Stimulated activated CD4-positive, alpha-beta T cell treated with anti-CD3 and anti-CD28 coated beads, Interleukin-15, amount 100 ng/mL, for 48 hours (primary cell): ENCODE data around the gene SLC46A3.
"Not testable (repeated sequence)": the region's sequence is repeated elsewhere in the genome, so short reads cannot be mapped to it uniquely, and the experiment has no call there.

Source experiments
- DNase-seq, 2 donors: peaks; one replicate each; pipeline ENCODE4 v3.0.0-alpha.2; 2020; ENCODE audit warnings: low read depth in 2 of 2

Gene SLC46A3

GRCh38 chr13:28730762-28731161, 12.0 kb upstream of the SLC46A3 start:
- DNase-seq, result no peak

- DNase-seq, result no peak
Observed at GRCh38 chr13:28729541-28729940, 10.8 kb upstream of the SLC46A3 start.

- DNase-seq, result no peak
Observed at GRCh38 chr13:28728642-28729041, 9.9 kb upstream of the SLC46A3 start.

DNA sequence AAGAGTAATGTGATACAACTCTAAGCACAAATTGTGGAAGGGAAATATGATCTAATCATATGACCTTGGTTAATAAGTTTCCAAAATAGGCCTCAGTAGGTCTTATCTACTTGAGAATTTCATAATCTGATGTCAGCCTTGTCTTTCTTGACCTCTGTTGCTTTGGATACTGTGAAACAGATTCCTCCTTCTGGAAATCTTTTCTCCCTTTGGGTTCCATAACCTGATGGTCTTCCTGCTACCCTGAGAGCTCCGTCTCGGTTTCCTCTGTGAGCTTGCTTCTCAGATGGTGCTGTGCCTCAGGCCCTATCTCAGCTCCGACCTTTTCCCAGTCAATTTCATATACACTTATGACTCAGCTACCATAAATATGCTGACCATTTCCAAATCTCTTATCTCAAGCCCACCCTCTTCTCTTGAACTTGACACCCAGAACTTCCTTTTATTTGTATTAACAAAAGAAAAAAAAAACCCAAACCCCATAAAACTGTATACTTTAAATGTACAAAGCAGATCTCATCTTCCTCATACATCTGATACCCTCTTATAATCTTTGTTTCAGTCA, 6.4 kb upstream of the SLC46A3 start:
- no peak for DNase-seq

GRCh38 chr13:28723806-28724205, 5.0 kb upstream of the SLC46A3 start:
- no peak for DNase-seq

DNA sequence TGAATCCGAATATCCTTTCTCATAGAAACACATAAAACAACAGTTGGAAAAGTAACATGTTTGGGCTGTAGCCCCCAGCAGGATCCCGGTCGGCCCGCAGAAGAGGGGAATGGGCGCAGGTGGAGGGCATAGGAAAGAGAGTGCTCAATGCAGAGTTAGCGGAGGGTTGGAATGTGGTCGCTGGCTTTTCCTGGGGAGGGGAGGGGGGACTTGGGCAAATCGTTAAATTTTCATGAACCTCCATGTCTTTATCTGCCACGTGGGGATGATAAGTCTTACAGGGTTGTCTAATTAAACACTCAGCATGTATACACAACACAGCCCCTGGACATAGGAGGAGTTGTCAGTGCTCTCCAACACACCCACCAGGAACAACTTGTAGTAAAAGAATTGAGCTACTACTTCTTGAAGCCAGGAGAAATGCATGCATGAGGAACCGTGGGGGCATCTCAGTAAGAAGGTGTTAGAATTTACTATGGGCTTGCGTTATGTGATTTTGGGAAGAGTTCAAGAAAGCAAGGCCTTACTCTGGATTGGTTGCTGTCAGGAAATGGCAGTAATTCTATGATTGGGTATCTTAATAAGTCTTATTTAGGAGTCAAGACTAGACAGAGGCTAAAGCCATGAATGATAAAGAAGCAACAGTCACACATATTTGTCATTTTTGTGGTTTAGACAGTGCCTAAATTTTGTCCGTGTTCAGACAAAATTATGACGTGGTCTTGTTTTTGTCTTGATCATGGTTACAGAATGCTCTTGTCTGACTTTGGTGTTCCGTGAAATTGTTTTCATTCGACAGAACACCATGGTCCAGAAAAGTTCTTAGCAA, 671 bp upstream of the SLC46A3 start:
- DNase-seq, result no peak

DNA sequence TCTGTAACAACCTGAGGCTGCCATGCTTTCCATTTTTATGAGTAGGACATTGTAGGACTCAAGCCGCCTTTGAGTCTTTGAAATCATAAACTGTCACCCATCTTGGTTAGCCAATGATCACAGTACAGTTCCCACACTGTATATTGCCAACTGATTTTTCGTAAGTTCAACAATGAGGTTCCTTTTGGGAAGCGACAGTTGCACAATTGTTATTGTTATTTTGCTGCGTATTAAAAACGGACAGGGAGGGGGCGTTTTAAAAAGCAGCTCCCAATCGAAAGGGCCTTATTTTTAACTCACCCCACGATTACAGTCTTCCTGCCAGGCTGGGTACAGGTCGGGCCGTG, 601 bp downstream of the SLC46A3 start:
- DNase-seq, result no peak

- DNase-seq, result no peak
Observed at GRCh38 chr13:28717170-28717569, 1.6 kb downstream of the SLC46A3 start.

GRCh38 chr13:28716511-28716910, 2.3 kb downstream of the SLC46A3 start:
- no peak for DNase-seq

DNA sequence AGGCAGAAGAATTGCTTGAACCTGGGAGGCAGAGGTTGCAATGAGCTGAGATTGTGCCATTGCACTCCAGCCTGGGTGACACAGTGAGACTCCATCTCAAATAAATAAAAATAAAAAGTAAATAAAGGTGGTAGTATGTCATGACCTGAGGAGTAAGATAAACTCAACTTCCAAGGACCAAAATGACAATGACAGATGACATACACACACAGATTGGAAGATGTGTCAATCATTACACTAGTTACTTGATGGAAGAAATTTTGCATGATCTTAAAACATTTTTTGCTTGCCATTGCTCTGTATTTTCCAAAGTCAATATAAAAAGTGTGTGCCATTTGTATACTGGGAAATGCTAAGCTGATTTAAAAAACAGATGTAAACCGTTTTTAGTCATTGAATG, 4.1 kb downstream of the SLC46A3 start:
- no peak for DNase-seq

GRCh38 chr13:28710161-28710560, 8.6 kb downstream of the SLC46A3 start:
- no peak for DNase-seq

DNA sequence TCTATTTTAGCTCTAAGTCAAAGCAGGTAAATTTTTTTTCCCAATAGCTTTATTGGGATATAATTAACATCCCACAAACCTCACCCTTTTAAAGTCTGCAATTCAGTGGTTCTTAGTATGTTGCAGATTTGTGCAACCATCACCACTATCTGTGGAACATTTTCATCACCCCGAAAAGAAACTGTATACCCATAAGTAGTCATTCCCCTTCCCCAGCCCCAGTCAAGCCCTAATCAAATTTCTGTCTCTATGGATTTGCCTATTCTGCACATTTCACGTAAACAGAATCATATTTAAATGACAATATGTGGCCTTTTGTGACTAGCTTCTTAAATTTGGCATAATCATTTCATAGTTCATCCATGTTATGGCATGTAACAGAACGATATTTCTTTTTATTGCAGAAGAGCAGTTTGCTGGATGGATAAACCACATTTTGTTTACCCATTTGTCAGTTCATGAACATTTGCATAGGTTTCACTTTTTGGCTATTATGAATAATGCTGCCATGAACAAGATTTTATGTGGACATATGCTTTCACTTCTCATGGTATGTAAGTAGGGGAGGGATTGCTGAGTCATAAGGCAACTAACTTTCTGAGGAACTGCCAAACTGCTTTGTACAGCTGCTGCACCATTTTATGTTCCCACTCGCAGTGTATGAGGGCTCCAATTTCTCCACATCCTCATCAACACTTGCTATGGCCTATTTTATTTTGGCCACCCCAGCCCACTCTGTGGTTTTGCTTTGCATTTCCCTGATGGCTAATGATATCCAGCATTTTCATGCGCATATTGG, 10.9 kb downstream of the SLC46A3 start:
- DNase-seq, result no peak

DNA sequence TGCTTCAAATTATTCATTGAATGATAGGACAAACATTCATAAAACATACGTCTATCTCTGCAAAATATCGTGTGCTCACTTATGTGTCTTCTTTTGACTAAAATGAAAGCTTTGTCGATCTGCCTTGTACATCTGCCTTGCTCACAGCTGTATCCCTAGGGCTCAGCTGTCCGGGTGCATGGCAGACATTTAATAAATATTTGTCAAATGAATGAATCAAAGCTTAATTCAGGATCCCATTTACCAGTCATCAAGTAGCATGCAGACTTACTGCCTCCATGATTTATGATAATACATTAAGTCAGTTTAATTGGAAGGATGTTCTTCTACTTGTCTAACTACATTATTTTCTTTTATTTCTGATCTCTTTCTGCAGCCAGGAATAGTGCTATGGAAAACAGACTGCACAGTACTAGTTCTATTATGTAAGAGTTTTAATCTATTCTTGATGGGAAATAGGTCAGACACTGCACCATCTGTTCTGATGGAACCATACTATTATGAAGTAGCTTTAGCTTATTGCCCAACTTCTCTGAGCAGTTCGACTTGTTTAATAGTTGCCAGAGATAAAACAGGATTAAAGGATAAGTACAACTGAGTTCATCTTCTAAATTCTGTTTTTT, 13.2 kb downstream of the SLC46A3 start:
- no peak for DNase-seq

GRCh38 chr13:28704919-28705318, 13.9 kb downstream of the SLC46A3 start:
- no peak for DNase-seq

- no peak for DNase-seq
Observed at GRCh38 chr13:28704282-28704681, 14.5 kb downstream of the SLC46A3 start.

GRCh38 chr13:28699246-28699645, 19.5 kb downstream of the SLC46A3 start:
- DNase-seq, result no peak

DNA sequence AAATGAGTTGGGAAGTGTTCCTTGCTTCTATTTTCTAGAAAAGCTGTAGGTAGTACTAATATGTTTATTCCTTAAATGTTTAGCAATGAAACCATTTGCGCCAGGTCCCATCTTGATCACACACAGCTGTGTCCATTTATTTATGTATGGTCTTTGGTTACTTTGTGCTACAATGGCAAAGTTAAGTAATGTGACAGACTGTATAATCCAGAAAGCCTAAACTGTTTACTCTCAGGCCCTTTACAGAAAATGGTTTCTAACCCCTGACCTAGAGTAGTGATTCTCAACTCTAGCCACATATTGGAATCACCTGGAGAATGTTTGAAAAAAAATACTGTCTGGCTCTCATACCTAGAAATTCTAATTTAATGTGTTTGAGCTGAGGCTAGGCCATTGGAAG, 21.3 kb downstream of the SLC46A3 start:
- DNase-seq, result no peak

DNA sequence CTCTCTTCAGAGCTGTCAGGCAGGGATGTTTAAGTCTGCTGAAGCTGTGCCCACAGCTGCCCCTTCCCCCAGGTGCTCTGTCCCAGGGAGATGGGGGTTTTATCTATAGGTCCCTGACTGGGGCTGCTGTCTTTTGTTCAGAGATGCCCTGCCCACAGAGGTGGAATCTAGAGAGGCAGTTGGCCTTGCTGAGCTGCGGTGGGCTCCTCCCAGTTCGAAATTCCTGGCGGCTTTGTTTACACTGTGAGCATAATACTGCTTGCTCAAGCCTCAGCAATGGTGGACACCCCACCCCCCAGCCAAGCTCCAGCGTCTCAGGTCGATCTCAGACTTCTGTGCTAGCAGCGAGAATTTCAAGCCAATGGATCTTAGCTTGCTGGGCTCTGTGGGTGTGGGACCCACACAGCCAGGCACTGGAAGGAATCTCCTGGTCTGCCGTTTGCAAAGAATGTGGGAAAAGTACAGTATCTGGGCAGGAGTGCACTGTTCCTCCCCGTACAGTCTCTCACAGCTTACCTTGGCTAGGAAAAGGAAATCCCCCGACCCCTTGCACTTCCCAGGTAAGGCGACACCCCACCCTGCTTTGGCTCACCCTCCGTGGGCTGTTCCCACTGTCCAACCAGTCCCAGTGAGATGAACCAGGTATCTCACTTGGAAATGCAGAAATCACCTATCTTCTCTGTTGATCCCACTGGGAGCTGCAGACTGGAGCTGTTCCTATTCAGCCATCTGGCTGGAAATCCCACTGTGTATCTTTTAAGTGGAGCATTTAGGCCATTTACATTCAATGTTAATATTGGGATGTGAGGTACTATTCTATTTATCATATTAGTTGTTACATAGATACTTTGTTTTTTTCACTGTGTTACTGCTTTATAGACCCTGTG, 24.9 kb downstream of the SLC46A3 start:
- not testable (repeated sequence) for DNase-seq

DNA sequence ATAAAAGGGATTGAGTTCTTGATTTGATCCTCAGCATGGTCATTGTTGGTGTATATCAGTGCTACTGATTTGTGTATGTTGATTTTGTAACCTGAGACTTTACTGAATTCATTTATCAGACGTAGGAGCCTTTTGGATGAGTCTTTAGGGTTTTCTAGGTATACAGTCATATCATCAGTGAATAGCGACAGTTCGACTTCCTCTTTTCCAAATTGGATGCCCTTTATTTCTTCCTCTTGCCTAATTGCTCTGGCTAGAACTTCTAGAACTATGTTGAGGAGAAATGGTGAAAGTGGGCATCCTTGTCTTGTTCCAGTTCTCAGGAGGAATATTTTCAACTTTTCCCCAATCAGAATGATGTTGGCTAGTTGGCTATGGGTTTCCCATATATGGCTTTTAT, 32.9 kb downstream of the SLC46A3 start:
- DNase-seq, result no peak

DNA sequence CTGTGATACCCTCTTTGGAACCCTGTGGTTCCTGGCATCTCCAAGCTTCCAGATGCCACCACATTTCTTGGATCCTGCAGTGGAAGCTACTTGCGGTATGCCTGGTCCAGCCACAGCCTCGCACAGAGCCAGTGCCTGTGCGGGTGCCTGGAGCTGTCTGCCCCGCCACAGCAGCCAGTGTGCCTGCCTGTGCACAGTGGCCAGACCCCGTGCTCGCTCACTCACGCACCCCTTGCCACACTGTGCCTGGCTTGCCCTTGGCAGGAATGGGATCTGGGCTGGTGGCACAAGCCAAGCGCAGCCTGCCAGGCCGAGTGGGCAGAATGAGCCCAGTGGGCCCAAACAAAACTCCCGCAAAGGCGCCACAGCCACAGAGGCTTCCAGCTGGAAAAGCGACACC, 33.7 kb downstream of the SLC46A3 start:
- DNase-seq, result no peak

DNA sequence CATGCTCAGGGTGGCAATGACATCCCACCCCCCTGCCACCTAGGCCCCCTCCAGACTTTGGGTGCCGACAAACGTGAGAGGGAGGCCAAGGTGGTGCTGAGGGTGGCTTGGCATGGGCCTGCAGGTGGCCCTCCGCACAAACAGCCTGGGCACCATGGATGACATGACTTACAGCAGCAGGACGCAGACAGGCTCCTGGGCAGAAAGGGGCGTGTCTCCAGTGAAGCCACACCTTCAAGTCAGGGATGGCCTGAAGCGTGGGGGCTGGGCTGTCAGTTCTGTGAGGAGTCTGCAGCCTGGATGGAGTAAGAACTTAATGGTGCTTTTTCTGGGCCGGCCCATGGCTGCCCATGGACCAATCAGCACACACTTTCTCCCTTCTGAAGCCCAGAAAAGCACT, 34.5 kb downstream of the SLC46A3 start:
- no peak for DNase-seq
